Measurements from ENCODE around the gene CCDC83. TPM values are rescaled to one million over a fixed set of nuclear protein-coding genes. Genes with fewer than 3 reads are reported as not detected.

Gene CCDC83
- total RNA-seq, 1 donor from 2014 or later = not detected

DNA sequence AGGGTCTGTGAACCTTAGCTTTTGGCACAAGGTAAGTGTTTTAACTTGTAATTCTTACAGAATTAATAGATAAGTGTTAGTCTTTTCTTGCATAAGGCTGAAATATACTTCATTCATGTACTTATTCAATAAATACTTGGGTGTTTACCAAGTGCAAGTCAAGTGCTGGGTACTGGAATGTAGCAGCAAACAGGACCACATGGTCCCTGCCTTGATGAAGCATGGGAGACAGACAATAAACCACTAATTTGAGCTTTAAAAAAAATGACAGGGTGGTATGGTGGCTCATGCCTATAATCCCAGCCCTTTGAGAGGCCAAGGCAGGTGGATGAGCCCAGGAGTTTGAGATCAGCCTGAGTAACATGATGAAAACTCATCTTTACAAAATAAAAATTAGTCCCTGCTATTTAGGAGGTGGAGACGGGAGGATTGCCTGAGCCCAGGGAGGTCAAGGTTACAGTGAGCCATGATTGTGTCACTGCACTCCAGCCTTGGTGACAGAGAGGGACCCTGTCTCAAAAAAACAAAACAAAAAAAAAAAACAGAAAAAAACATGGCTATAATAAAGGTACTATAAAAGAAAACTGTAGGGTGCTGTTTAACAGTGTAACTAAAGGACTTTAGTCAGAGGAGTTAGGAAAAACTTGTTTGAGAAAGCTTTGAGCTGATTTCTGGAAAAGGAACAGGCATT is 11.1 kb downstream of the CCDC83 start:
- no peak for FAIRE-seq
- Mint-ChIP-seq H3K27ac (ENCODE audit: unreplicated experiment) (no peak overlapping the region), H3K4me3 (ENCODE audit: unreplicated experiment) (no peak overlapping the region), H3K4me1 (ENCODE audit: low read depth, unreplicated experiment) (peaks cover 6% of the 10 kb centered on the region), H3K9me3 (ENCODE audit: unreplicated experiment) (no peaks in the 10 kb centered on the region), H3K27me3 (ENCODE audit: low read depth, unreplicated experiment) (no peaks in the 10 kb centered on the region), H3K36me3 (ENCODE audit: low read depth, unreplicated experiment) (no peaks in the 10 kb centered on the region)
- Histone ChIP-seq H3K4me1 (ENCODE audit: insufficient read depth, low read length) (no peaks in the 10 kb centered on the region), H3K27me3 (ENCODE audit: insufficient read depth, low read length) (no peaks in the 10 kb centered on the region), H3K27ac (ENCODE audit: low read depth, low read length) (no peak overlapping the region), H3K9me3 (ENCODE audit: insufficient read depth, low read depth, low read length) (no peaks in the 10 kb centered on the region), H4K20me1 (ENCODE audit: insufficient read depth, low read length) (no peaks in the 10 kb centered on the region), H3K79me2 (ENCODE audit: insufficient read depth, low read length) (no peaks in the 10 kb centered on the region), H3K36me3 (ENCODE audit: insufficient read depth, low read length) (no peaks in the 10 kb centered on the region), H3K4me3 (ENCODE audit: insufficient read depth, low read depth, low read length) (no peak overlapping the region), H3K9ac (ENCODE audit: low read length) (no peak overlapping the region), H2AFZ (ENCODE audit: low read depth, low read length) (no peak overlapping the region), H3K4me2 (ENCODE audit: low read length) (no peak overlapping the region)
- no peak for DNase-seq (ENCODE audit: low read depth)
- no peak for TF ChIP-seq EZH2 (IDR thresholded peaks at IDR 0.05; ENCODE audit: insufficient read depth, low read length)
- TF ChIP-seq, protein P1, sequence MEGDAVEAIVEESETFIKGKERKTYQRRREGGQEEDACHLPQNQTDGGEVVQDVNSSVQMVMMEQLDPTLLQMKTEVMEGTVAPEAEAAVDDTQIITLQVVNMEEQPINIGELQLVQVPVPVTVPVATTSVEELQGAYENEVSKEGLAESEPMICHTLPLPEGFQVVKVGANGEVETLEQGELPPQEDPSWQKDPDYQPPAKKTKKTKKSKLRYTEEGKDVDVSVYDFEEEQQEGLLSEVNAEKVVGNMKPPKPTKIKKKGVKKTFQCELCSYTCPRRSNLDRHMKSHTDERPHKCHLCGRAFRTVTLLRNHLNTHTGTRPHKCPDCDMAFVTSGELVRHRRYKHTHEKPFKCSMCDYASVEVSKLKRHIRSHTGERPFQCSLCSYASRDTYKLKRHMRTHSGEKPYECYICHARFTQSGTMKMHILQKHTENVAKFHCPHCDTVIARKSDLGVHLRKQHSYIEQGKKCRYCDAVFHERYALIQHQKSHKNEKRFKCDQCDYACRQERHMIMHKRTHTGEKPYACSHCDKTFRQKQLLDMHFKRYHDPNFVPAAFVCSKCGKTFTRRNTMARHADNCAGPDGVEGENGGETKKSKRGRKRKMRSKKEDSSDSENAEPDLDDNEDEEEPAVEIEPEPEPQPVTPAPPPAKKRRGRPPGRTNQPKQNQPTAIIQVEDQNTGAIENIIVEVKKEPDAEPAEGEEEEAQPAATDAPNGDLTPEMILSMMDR (IDR thresholded peaks at IDR 0.05; ENCODE audit: insufficient read depth, low read depth, low read length) = no peak

DNA sequence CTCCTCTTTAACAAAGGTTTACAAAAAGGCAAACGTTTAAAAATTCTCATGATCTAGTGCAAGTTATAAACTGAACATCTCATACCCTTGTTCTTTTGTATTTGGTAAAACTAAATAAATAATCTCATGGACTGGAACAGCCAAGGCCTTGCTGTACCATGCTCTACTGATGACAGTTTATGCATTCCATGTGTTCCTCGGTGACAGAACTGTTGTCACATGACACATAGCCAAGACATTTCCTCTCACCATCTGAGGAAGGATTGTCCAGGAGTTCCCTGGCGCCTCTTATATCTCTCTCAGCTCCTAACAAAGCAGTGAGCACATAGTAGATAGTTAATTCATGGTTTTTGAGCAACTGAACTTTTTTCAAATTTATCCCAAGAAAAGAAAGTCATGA is 12.6 kb downstream of the CCDC83 start:
- no peak overlapping the region for H3K4me2 ChIP-seq (ENCODE audit: low read length)
- DNase-seq (ENCODE audit: low read depth) (no peak), FAIRE-seq (peak; percentile 72)
- no peaks in the 10 kb centered on the region for H3K27me3 ChIP-seq (ENCODE audit: insufficient read depth, low read length)
- Mint-ChIP-seq H3K4me3 (ENCODE audit: unreplicated experiment) (no peak overlapping the region), H3K27me3 (ENCODE audit: low read depth, unreplicated experiment) (no peaks in the 10 kb centered on the region), H3K9me3 (ENCODE audit: unreplicated experiment) (no peaks in the 10 kb centered on the region), H3K27ac (ENCODE audit: unreplicated experiment) (no peak overlapping the region), H3K36me3 (ENCODE audit: low read depth, unreplicated experiment) (no peaks in the 10 kb centered on the region), H3K4me1 (ENCODE audit: low read depth, unreplicated experiment) (peaks cover 6% of the 10 kb centered on the region)
- no peak overlapping the region for H3K27ac ChIP-seq (ENCODE audit: low read depth, low read length)
- TF ChIP-seq EZH2 (IDR thresholded peaks at IDR 0.05; ENCODE audit: insufficient read depth, low read length) = no peak
- TF ChIP-seq, protein P1 (IDR thresholded peaks at IDR 0.05; ENCODE audit: insufficient read depth, low read depth, low read length) = no peak
- no peaks in the 10 kb centered on the region for H4K20me1 ChIP-seq (ENCODE audit: insufficient read depth, low read length)
- no peaks in the 10 kb centered on the region for H3K4me1 ChIP-seq (ENCODE audit: insufficient read depth, low read length)
- H2AFZ ChIP-seq (ENCODE audit: low read depth, low read length) = no peak overlapping the region
- H3K9me3 ChIP-seq (ENCODE audit: insufficient read depth, low read depth, low read length) = no peaks in the 10 kb centered on the region
- no peak overlapping the region for H3K4me3 ChIP-seq (ENCODE audit: insufficient read depth, low read depth, low read length)
- no peaks in the 10 kb centered on the region for H3K36me3 ChIP-seq (ENCODE audit: insufficient read depth, low read length)
- no peak overlapping the region for H3K9ac ChIP-seq (ENCODE audit: low read length)
- no peaks in the 10 kb centered on the region for H3K79me2 ChIP-seq (ENCODE audit: insufficient read depth, low read length)

DNA sequence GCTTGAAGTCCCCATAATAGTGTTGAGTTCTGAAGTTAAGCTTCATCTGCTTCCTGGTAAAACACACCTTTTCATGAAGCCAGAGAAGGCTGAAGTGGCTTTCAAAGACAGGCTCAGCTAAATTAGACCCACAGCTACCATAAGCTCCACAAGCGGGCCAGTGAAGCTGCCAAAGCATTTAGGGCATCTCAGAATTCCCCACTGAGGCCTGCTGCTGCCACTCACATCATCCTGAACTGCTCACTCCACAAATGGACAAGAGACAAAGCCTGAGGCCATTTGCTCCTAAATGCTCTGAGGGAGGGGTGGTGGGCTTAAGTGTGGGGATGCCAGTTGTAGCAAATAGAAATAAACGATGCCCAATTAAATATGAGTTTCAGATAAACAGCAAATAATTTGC is 14.6 kb downstream of the CCDC83 start:
- Mint-ChIP-seq H3K27ac (ENCODE audit: unreplicated experiment) (no peak overlapping the region), H3K36me3 (ENCODE audit: low read depth, unreplicated experiment) (no peaks in the 10 kb centered on the region), H3K4me3 (ENCODE audit: unreplicated experiment) (no peak overlapping the region), H3K27me3 (ENCODE audit: low read depth, unreplicated experiment) (no peaks in the 10 kb centered on the region), H3K9me3 (ENCODE audit: unreplicated experiment) (no peaks in the 10 kb centered on the region), H3K4me1 (ENCODE audit: low read depth, unreplicated experiment) (peaks cover 14% of the 10 kb centered on the region)
- Histone ChIP-seq H3K27ac (ENCODE audit: low read depth, low read length) (no peak overlapping the region), H3K27me3 (ENCODE audit: insufficient read depth, low read length) (no peaks in the 10 kb centered on the region), H3K4me3 (ENCODE audit: insufficient read depth, low read depth, low read length) (no peak overlapping the region), H3K36me3 (ENCODE audit: insufficient read depth, low read length) (no peaks in the 10 kb centered on the region), H2AFZ (ENCODE audit: low read depth, low read length) (no peak overlapping the region), H3K4me2 (ENCODE audit: low read length) (no peak overlapping the region), H3K9ac (ENCODE audit: low read length) (no peak overlapping the region), H3K4me1 (ENCODE audit: insufficient read depth, low read length) (no peaks in the 10 kb centered on the region), H3K9me3 (ENCODE audit: insufficient read depth, low read depth, low read length) (no peaks in the 10 kb centered on the region), H3K79me2 (ENCODE audit: insufficient read depth, low read length) (no peaks in the 10 kb centered on the region), H4K20me1 (ENCODE audit: insufficient read depth, low read length) (no peaks in the 10 kb centered on the region)
- DNase-seq (ENCODE audit: low read depth) (no peak), FAIRE-seq (no peak)
- TF ChIP-seq, protein P1 (IDR thresholded peaks at IDR 0.05; ENCODE audit: insufficient read depth, low read depth, low read length) = no peak
- TF ChIP-seq EZH2 (IDR thresholded peaks at IDR 0.05; ENCODE audit: insufficient read depth, low read length) = no peak
